Measurements from ENCODE around the gene SDCCAG8. TPM values are rescaled to one million over a fixed set of nuclear protein-coding genes. Genes with fewer than 3 reads are reported as not detected.

Gene SDCCAG8
- total RNA-seq, 1 donor from 2014 or later, result 41.2 TPM

- Mint-ChIP-seq H3K27ac (no peak overlapping the region), H3K4me1 (peaks cover 10% of the 10 kb centered on the region), H3K36me3 (ENCODE audit: low read depth) (peaks cover 78% of the 10 kb centered on the region), H3K4me3 (no peak overlapping the region), H3K27me3 (no peaks in the 10 kb centered on the region), H3K9me3 (peaks cover 2% of the 10 kb centered on the region)
- POLR2A ChIA-PET, result no interaction called here
- CTCF ChIA-PET, result no interaction called here
- no peak for DNase-seq
- no peak for ATAC-seq (ENCODE audit: low read depth)
- TF ChIP-seq, protein P1, sequence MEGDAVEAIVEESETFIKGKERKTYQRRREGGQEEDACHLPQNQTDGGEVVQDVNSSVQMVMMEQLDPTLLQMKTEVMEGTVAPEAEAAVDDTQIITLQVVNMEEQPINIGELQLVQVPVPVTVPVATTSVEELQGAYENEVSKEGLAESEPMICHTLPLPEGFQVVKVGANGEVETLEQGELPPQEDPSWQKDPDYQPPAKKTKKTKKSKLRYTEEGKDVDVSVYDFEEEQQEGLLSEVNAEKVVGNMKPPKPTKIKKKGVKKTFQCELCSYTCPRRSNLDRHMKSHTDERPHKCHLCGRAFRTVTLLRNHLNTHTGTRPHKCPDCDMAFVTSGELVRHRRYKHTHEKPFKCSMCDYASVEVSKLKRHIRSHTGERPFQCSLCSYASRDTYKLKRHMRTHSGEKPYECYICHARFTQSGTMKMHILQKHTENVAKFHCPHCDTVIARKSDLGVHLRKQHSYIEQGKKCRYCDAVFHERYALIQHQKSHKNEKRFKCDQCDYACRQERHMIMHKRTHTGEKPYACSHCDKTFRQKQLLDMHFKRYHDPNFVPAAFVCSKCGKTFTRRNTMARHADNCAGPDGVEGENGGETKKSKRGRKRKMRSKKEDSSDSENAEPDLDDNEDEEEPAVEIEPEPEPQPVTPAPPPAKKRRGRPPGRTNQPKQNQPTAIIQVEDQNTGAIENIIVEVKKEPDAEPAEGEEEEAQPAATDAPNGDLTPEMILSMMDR (IDR thresholded peaks at IDR 0.05), result no peak
- intact Hi-C loops (cut with micrococcal nuclease), result no loop called here
Observed at GRCh38 chr1:243218059-243218458, 37.8 kb upstream of the SDCCAG8 start.

DNA sequence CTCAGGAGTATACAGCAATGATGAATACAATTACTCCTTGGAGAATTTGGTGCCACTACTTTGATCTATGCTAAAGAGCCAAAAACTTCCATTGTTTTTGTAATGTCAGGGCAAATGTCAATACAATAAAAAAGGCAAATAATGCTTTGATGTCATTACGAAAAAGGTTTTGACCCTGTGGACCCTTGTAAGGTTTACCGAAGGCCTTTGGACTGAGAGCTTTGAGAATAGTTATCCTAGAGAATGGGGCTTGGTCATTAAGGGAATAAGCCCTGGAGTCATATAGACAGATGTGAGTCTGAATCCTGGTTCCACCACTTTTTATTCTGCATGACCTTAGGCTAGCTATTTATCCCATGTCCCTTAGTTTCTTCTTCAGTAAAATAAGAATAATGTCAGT is 28.2 kb upstream of the SDCCAG8 start:
- no peak overlapping the region for H3K27ac Mint-ChIP-seq
- ChIA-PET POLR2A (interaction anchor here (1.1 kb wide), 1 partner anchor 28 kb away, joined by 3 read pairs; the partner anchor contains the start of gene CEP170), CTCF (no interaction called here)
- TF ChIP-seq, protein P1 (IDR thresholded peaks at IDR 0.05), result no peak
- H3K9me3 Mint-ChIP-seq, result peaks cover 18% of the 10 kb centered on the region
- no peaks in the 10 kb centered on the region for H3K27me3 Mint-ChIP-seq
- H3K4me1 Mint-ChIP-seq, result peaks cover 10% of the 10 kb centered on the region
- ATAC-seq (ENCODE audit: low read depth) (no peak), DNase-seq (no peak)
- peaks cover 62% of the 10 kb centered on the region for H3K36me3 Mint-ChIP-seq (ENCODE audit: low read depth)
- intact Hi-C loops (cut with micrococcal nuclease), result no loop called here
- H3K4me3 Mint-ChIP-seq, result no peak overlapping the region

DNA sequence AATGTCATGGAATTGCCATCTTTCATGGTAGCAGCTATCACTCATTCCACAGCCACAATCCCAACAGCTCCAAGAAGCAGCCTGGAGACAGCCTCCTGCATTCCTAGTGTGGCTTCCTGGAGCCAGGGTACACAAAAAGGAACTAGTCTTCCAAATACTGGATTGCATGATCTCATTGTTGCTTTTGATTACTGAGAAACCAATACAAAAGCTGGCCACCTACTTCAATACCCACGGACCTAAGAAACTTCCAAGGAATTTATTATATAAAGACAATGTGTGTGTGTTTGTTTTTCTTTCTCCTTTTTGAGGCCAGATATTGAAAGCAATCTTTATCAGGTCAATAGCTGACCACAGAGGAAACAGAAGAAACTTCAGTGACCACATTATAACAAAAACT is 26.3 kb upstream of the SDCCAG8 start:
- H3K27ac Mint-ChIP-seq, result no peak overlapping the region
- TF ChIP-seq, protein P1 (IDR thresholded peaks at IDR 0.05), result no peak
- no peak overlapping the region for H3K4me3 Mint-ChIP-seq
- ChIA-PET CTCF (no interaction called here), POLR2A (no interaction called here)
- H3K4me1 Mint-ChIP-seq, result peaks cover 10% of the 10 kb centered on the region
- no peak for ATAC-seq (ENCODE audit: low read depth)
- intact Hi-C loops (cut with micrococcal nuclease), result no loop called here
- no peak for DNase-seq
- H3K36me3 Mint-ChIP-seq (ENCODE audit: low read depth), result peaks cover 56% of the 10 kb centered on the region
- peaks cover 18% of the 10 kb centered on the region for H3K9me3 Mint-ChIP-seq
- no peaks in the 10 kb centered on the region for H3K27me3 Mint-ChIP-seq

DNA sequence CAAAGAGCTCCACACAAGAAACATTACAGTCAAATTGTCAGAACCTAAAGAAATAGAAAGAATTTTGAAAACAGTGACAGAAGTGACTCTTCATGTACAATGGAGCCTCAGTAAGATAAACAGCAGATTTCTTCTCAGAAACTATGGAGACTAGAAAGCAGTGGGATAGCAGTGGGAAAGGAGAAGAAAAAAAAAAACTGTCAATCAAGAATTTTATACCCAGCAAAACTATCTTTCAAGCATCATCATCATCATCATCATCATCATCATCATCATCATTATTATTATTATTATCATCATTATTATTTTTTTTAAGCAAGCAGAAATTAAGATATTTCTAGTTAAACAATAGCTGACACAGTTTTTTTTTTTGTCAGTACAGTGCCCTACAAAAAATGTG is 24.9 kb upstream of the SDCCAG8 start:
- Mint-ChIP-seq H3K27ac (no peak overlapping the region), H3K27me3 (no peaks in the 10 kb centered on the region), H3K4me1 (peaks cover 16% of the 10 kb centered on the region), H3K36me3 (ENCODE audit: low read depth) (peaks cover 58% of the 10 kb centered on the region), H3K4me3 (no peak overlapping the region), H3K9me3 (peaks cover 18% of the 10 kb centered on the region)
- intact Hi-C loops (cut with micrococcal nuclease), result no loop called here
- ChIA-PET CTCF (no interaction called here), POLR2A (interaction anchor here (0.7 kb wide), 1 partner anchor 1907 kb away, joined by 3 read pairs; no protein-coding TSS in a partner anchor)
- DNase-seq (no peak), ATAC-seq (ENCODE audit: low read depth) (no peak)
- TF ChIP-seq, protein P1 (IDR thresholded peaks at IDR 0.05), result no peak

- H3K4me3 Mint-ChIP-seq, result no peak overlapping the region
- peaks cover 24% of the 10 kb centered on the region for H3K4me1 Mint-ChIP-seq
- ATAC-seq (ENCODE audit: low read depth), result no peak
- no peak for DNase-seq
- intact Hi-C loops (cut with micrococcal nuclease), result no loop called here
- ChIA-PET POLR2A (no interaction called here), CTCF (no interaction called here)
- peaks cover 18% of the 10 kb centered on the region for H3K9me3 Mint-ChIP-seq
- no peak overlapping the region for H3K27ac Mint-ChIP-seq
- H3K27me3 Mint-ChIP-seq, result no peaks in the 10 kb centered on the region
- peaks cover 62% of the 10 kb centered on the region for H3K36me3 Mint-ChIP-seq (ENCODE audit: low read depth)
- TF ChIP-seq, protein P1 (IDR thresholded peaks at IDR 0.05), result no peak
Observed at GRCh38 chr1:243233908-243234307, 21.9 kb upstream of the SDCCAG8 start.

All from activated B cell treated with CpG ODN at 0.5 μM for 24 hours (primary cell).